Astrocyte (in vitro differentiated cells and primary cell): ENCODE results near the gene DPF3. TPM values are rescaled to one million over a fixed set of nuclear protein-coding genes. Genes with fewer than 3 reads are reported as not detected.

Experiments
- DNase-seq: peaks from one replicate; pipeline ENCODE4 v3.0.0-alpha.2; 2010; ENCODE audit warnings: low read depth
- FAIRE-seq: peaks from 2 replicates; lab custom pipeline; 2011; peaks lifted over from hg19 to GRCh38; lab: Jason Lieb, UNC
- H2AFZ ChIP-seq: 2 replicates; pipeline ENCODE4 v1.6.0; 2012; ENCODE audit warnings: low read depth, low read length, inconsistent platforms
- H3K27ac ChIP-seq: 2 replicates; pipeline ENCODE4 v1.5.1; 2011; ENCODE audit warnings: low read depth, low read length, inconsistent platforms
- H3K27me3 ChIP-seq: 2 replicates; pipeline ENCODE4 v1.6.0; 2011; ENCODE audit warnings: low read length, inconsistent platforms; ENCODE audit not compliant: insufficient read depth
- H3K36me3 ChIP-seq: 2 replicates; pipeline ENCODE4 v1.5.1; 2011; ENCODE audit warnings: low read length, inconsistent platforms; ENCODE audit not compliant: insufficient read depth
- H3K4me1 ChIP-seq: 2 replicates; pipeline ENCODE4 v1.5.1; 2011; ENCODE audit warnings: low read length, inconsistent platforms; ENCODE audit not compliant: insufficient read depth
- H3K4me2 ChIP-seq: 2 replicates; pipeline ENCODE4 v1.6.0; 2012; ENCODE audit warnings: low read length, inconsistent platforms
- H3K4me3 ChIP-seq: 2 replicates; pipeline ENCODE4 v1.5.1; 2011; ENCODE audit warnings: low read depth, mild to moderate bottlenecking, low read length, inconsistent platforms; ENCODE audit not compliant: insufficient read depth
- H3K79me2 ChIP-seq: 2 replicates; pipeline ENCODE4 v1.6.0; 2012; ENCODE audit warnings: mild to moderate bottlenecking, low read length, inconsistent platforms; ENCODE audit not compliant: insufficient read depth
- H3K9ac ChIP-seq: 2 replicates; pipeline ENCODE4 v1.6.0; 2012; ENCODE audit warnings: mild to moderate bottlenecking, low read length, inconsistent platforms
- H3K9me3 ChIP-seq: 2 replicates; pipeline ENCODE4 v1.5.1; 2012; ENCODE audit warnings: low read depth, mild to moderate bottlenecking, low read length, inconsistent platforms; ENCODE audit not compliant: insufficient read depth
- H4K20me1 ChIP-seq: 2 replicates; pipeline ENCODE4 v1.6.0; 2012; ENCODE audit warnings: low read length, inconsistent platforms; ENCODE audit not compliant: insufficient read depth
- H3K27ac Mint-ChIP-seq: one replicate; pipeline ENCODE4 v1.8.0; 2021; ENCODE audit warnings: mild to moderate bottlenecking, mixed read lengths; ENCODE audit not compliant: unreplicated experiment
- H3K27me3 Mint-ChIP-seq: one replicate; pipeline ENCODE4 v1.8.0; 2021; ENCODE audit warnings: low read depth, mixed read lengths; ENCODE audit not compliant: unreplicated experiment
- H3K36me3 Mint-ChIP-seq: one replicate; pipeline ENCODE4 v1.8.0; 2021; ENCODE audit warnings: low read depth, mixed read lengths; ENCODE audit not compliant: unreplicated experiment
- H3K4me1 Mint-ChIP-seq: one replicate; pipeline ENCODE4 v1.8.0; 2021; ENCODE audit warnings: low read depth, mixed read lengths; ENCODE audit not compliant: unreplicated experiment
- H3K4me3 Mint-ChIP-seq: one replicate; pipeline ENCODE4 v1.8.0; 2021; ENCODE audit warnings: mild to moderate bottlenecking, moderate library complexity, mixed read lengths; ENCODE audit not compliant: unreplicated experiment
- H3K9me3 Mint-ChIP-seq: one replicate; pipeline ENCODE4 v1.8.0; 2021; ENCODE audit warnings: mild to moderate bottlenecking, mixed read lengths; ENCODE audit not compliant: unreplicated experiment
- EZH2 ChIP-seq: IDR thresholded peaks from 2 replicates; pipeline ENCODE4 v1.6.1; 2012; ENCODE audit warnings: mild to moderate bottlenecking, low read length, inconsistent platforms; ENCODE audit not compliant: insufficient read depth
- total RNA-seq: library from RNA; stranded (reverse); gene quantifications from 2 replicates; pipeline ENCODE4 v1.2.1, GENCODE V29; 2021
- TF ChIP-seq, protein P1 (sequence below): IDR thresholded peaks from 2 replicates; pipeline ENCODE4 v1.5.1; 2011; ENCODE audit warnings: low read depth, mild to moderate bottlenecking, inconsistent platforms, low read length, moderate library complexity; ENCODE audit not compliant: insufficient read depth

Gene DPF3
- total RNA-seq, 1 donor from 2014 or later, result 2.4 TPM

DNA sequence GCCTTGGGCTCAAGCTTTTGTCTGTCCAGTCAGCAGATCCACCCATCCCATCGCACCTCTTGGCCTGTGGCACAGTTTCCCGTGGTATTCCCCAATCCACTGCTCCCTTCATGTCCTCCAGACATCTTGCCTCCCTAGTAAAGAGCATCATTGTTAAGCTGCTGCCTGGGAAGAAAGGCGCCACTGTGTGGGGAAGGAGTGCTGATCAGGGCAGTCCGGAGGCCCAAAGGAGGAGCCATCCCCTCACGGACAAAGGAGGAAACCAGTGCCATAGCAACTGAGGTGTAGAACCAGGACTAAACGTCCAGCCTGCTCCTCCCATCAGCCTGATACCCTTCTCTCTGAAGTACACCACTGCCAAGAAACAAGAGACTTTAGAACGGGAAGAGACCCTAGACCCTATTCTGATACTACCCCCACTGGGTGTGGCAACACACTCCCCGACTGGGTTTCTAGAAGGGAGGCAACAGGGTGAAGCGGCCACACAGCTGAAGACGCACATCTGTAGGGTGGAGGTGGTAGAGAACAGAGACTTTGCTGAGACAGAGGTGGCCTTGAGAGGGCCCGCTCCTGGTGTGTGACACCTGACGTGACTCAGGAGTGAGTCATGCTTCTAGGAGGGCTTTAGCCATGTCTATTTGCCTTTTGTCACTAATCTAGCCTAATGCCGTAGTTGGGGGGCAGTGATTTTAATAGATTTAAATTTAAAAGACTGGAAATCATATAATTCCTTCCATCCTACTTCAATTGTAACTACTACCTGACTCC, 185.0 kb downstream of the DPF3 start:
- peaks cover 4% of the 10 kb centered on the region for H3K27me3 Mint-ChIP-seq
- TF ChIP-seq, protein P1, sequence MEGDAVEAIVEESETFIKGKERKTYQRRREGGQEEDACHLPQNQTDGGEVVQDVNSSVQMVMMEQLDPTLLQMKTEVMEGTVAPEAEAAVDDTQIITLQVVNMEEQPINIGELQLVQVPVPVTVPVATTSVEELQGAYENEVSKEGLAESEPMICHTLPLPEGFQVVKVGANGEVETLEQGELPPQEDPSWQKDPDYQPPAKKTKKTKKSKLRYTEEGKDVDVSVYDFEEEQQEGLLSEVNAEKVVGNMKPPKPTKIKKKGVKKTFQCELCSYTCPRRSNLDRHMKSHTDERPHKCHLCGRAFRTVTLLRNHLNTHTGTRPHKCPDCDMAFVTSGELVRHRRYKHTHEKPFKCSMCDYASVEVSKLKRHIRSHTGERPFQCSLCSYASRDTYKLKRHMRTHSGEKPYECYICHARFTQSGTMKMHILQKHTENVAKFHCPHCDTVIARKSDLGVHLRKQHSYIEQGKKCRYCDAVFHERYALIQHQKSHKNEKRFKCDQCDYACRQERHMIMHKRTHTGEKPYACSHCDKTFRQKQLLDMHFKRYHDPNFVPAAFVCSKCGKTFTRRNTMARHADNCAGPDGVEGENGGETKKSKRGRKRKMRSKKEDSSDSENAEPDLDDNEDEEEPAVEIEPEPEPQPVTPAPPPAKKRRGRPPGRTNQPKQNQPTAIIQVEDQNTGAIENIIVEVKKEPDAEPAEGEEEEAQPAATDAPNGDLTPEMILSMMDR, result no peak
- TF ChIP-seq EZH2, result no peak
- FAIRE-seq (no peak), DNase-seq (no peak)
- peaks cover 5% of the 10 kb centered on the region for H3K4me1 Mint-ChIP-seq
- H3K9me3 ChIP-seq, result no peaks in the 10 kb centered on the region
- no peak overlapping the region for H3K4me3 Mint-ChIP-seq
- H4K20me1 ChIP-seq, result no peaks in the 10 kb centered on the region
- no peak overlapping the region for H3K4me2 ChIP-seq
- no peak overlapping the region for H3K27ac ChIP-seq
- H3K27me3 ChIP-seq, result no peaks in the 10 kb centered on the region
- peaks cover 6% of the 10 kb centered on the region for H3K9me3 Mint-ChIP-seq
- H3K4me1 ChIP-seq, result peaks cover 6% of the 10 kb centered on the region
- H3K9ac ChIP-seq, result no peak overlapping the region
- no peak overlapping the region for H3K4me3 ChIP-seq
- H3K27ac Mint-ChIP-seq, result no peak overlapping the region
- H2AFZ ChIP-seq, result no peak overlapping the region
- peaks cover 13% of the 10 kb centered on the region for H3K36me3 Mint-ChIP-seq
- peaks cover 2% of the 10 kb centered on the region for H3K36me3 ChIP-seq
- no peaks in the 10 kb centered on the region for H3K79me2 ChIP-seq

DNA sequence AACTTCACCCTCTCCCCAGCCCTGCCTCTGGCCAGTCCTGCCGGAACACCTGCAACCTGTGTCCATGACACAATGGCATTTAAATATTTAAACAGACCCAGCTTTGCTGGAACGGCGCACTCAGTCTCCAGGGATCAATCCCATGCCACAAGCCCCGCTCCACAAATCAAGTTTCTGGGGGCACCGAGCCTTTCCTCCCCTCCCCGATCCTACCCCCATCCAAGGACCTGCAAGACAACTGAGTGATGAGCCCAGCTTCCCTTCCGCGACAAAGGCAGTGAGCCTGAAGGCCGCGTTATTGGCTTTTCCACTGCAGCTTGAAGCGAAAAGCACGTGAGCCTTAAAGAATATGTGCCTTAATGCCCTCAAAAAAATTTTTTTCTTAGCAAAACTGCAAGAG, 185.7 kb downstream of the DPF3 start:
- H3K4me1 ChIP-seq, result peaks cover 6% of the 10 kb centered on the region
- no peak overlapping the region for H3K4me3 ChIP-seq
- H2AFZ ChIP-seq, result no peak overlapping the region
- no peaks in the 10 kb centered on the region for H4K20me1 ChIP-seq
- no peak overlapping the region for H3K4me2 ChIP-seq
- H3K4me3 Mint-ChIP-seq, result no peak overlapping the region
- FAIRE-seq (no peak), DNase-seq (no peak)
- no peak overlapping the region for H3K27ac Mint-ChIP-seq
- H3K27ac ChIP-seq, result no peak overlapping the region
- peaks cover 2% of the 10 kb centered on the region for H3K36me3 ChIP-seq
- peaks cover 2% of the 10 kb centered on the region for H3K27me3 Mint-ChIP-seq
- no peaks in the 10 kb centered on the region for H3K27me3 ChIP-seq
- TF ChIP-seq EZH2, result no peak
- TF ChIP-seq, protein P1, result no peak
- H3K9ac ChIP-seq, result no peak overlapping the region
- peaks cover 3% of the 10 kb centered on the region for H3K9me3 Mint-ChIP-seq
- peaks cover 5% of the 10 kb centered on the region for H3K4me1 Mint-ChIP-seq
- H3K79me2 ChIP-seq, result no peaks in the 10 kb centered on the region
- H3K9me3 ChIP-seq, result no peaks in the 10 kb centered on the region
- H3K36me3 Mint-ChIP-seq, result peaks cover 9% of the 10 kb centered on the region

DNA sequence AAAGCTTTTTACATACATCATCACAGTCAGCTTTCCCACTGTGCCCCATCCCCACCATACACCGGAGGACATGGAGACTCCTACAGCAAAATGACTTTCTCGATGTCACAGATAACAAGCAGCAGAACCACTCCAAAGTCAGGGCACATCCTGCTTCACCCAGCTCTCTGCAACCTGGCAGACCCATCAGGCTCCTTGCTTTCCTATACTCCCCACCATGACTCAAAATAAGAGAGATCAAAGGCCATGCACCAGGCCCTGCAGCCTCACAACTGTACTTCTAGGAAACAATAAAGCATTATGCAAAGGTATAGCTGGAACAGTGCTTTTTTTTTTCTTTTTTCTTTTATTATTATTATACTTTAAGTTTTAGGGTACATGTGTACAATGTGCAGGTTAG, 187.4 kb downstream of the DPF3 start:
- H3K27me3 Mint-ChIP-seq, result peaks cover 2% of the 10 kb centered on the region
- peaks cover 5% of the 10 kb centered on the region for H3K4me1 Mint-ChIP-seq
- Histone ChIP-seq H3K9me3 (no peaks in the 10 kb centered on the region), H3K79me2 (no peaks in the 10 kb centered on the region), H4K20me1 (no peaks in the 10 kb centered on the region), H3K4me3 (no peak overlapping the region), H3K4me1 (peaks cover 6% of the 10 kb centered on the region), H3K27ac (no peak overlapping the region), H3K27me3 (no peaks in the 10 kb centered on the region), H2AFZ (no peak overlapping the region), H3K36me3 (no peaks in the 10 kb centered on the region), H3K9ac (no peak overlapping the region), H3K4me2 (no peak overlapping the region)
- H3K27ac Mint-ChIP-seq, result no peak overlapping the region
- peaks cover 3% of the 10 kb centered on the region for H3K9me3 Mint-ChIP-seq
- H3K36me3 Mint-ChIP-seq, result peaks cover 11% of the 10 kb centered on the region
- DNase-seq (no peak), FAIRE-seq (no peak)
- TF ChIP-seq EZH2, result no peak
- TF ChIP-seq, protein P1, result no peak
- H3K4me3 Mint-ChIP-seq, result no peak overlapping the region
